ENCODE data around the gene KCNQ1. TPM values are rescaled to one million over a fixed set of nuclear protein-coding genes. Genes with fewer than 3 reads are reported as not detected.

Gene KCNQ1
- polyA plus RNA-seq, 1 donor (not counting 4 experiments of a cell fraction or from before 2014, with no cell fraction given) = not detected

DNA sequence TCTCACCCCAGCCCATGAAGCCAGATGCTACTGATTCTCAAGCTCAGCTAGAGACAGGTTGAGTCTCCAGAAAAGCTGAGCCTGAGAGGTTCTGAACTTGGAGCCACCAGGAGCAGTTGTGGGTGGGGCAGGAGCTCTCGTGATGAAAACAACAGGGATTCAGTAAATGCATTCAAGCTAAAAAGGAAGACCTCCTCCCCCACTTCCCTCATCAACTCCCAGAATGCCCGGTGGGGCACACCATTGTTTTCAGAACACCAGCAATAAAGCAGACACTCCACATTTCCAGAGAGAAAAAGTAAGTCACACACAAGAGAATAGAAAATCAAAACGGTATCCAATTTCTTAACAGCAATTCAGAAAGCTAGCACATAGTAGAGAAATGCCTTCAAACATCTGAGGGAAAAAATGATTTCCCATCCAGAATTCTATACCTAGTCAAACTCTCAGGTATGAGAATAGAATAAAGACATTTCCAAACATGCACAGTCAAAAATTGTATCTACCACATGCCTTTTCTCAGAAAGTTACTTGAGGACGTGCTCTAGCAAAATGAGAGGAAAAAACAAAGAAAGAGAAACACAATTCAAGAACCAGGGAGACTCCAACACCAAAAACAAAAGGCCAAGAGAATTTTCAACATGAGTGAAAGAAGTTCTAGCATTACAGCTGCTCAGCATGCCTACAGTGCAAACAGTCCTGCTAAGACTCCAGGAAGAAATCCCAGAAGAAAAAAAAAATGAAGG is 383.9 kb downstream of the KCNQ1 start:
- Histone ChIP-seq H3K4me2 (ENCODE audit: control insufficient read depth, extremely low read depth, insufficient read depth, low read depth, low read length) (no peak overlapping the region), H3K9me1 (ENCODE audit: control insufficient read depth, extremely low read depth, insufficient read depth, low read length) (no peaks in the 10 kb centered on the region), H2AFZ (ENCODE audit: control insufficient read depth, low read length) (no peak overlapping the region), H3K36me3 (ENCODE audit: control insufficient read depth in 2 of 2, extremely low read depth in 1 of 2, insufficient read depth in 2 of 2, low read length in 2 of 2) (no peaks in the 10 kb centered on the region), H3K27me3 (ENCODE audit: control insufficient read depth, extremely low read depth, insufficient read depth, low read length) (peaks cover 7% of the 10 kb centered on the region), H3K79me2 (ENCODE audit: control insufficient read depth, insufficient read depth, low read length) (no peaks in the 10 kb centered on the region), H3K9me3 (ENCODE audit: control insufficient read depth, low read depth, low read length) (peaks cover 2% of the 10 kb centered on the region), H4K20me1 (ENCODE audit: control insufficient read depth, extremely low read depth, insufficient read depth, low read length) (no peaks in the 10 kb centered on the region), H3K27ac (ENCODE audit: control insufficient read depth, insufficient read depth, low read length) (no peak overlapping the region), H3K9ac (ENCODE audit: control insufficient read depth, extremely low read depth, insufficient read depth, low read length) (no peak overlapping the region), H3K4me1 (ENCODE audit: control insufficient read depth, extremely low read depth, insufficient read depth, low read length) (peaks cover 7% of the 10 kb centered on the region), H3K4me3 (ENCODE audit: control insufficient read depth in 2 of 3, extremely low read depth in 1 of 3, insufficient read depth in 2 of 3, low read depth in 1 of 3, low read length in 3 of 3) (no peak overlapping the region)
- dilution Hi-C loops (cut with MboI; ENCODE audit: extremely low pct_ligation_motif_present, low sequenced_read_pairs) = no loop called here
- no peak for FAIRE-seq
- DNase-seq (ENCODE audit: low read depth, low spot score) = no peak
- no peak for TF ChIP-seq EZH2 (IDR thresholded peaks at IDR 0.05; ENCODE audit: low read length)
- TF ChIP-seq, protein P1, sequence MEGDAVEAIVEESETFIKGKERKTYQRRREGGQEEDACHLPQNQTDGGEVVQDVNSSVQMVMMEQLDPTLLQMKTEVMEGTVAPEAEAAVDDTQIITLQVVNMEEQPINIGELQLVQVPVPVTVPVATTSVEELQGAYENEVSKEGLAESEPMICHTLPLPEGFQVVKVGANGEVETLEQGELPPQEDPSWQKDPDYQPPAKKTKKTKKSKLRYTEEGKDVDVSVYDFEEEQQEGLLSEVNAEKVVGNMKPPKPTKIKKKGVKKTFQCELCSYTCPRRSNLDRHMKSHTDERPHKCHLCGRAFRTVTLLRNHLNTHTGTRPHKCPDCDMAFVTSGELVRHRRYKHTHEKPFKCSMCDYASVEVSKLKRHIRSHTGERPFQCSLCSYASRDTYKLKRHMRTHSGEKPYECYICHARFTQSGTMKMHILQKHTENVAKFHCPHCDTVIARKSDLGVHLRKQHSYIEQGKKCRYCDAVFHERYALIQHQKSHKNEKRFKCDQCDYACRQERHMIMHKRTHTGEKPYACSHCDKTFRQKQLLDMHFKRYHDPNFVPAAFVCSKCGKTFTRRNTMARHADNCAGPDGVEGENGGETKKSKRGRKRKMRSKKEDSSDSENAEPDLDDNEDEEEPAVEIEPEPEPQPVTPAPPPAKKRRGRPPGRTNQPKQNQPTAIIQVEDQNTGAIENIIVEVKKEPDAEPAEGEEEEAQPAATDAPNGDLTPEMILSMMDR (optimal IDR thresholded peaks at IDR 0.05 in 1 of 3, IDR thresholded peaks at IDR 0.05 in 1 of 3, conservative IDR thresholded peaks at IDR 0.05 in 1 of 3; ENCODE audit: extremely low read depth in 1 of 3, insufficient read depth in 2 of 3, low read length in 3 of 3) = no peak

DNA sequence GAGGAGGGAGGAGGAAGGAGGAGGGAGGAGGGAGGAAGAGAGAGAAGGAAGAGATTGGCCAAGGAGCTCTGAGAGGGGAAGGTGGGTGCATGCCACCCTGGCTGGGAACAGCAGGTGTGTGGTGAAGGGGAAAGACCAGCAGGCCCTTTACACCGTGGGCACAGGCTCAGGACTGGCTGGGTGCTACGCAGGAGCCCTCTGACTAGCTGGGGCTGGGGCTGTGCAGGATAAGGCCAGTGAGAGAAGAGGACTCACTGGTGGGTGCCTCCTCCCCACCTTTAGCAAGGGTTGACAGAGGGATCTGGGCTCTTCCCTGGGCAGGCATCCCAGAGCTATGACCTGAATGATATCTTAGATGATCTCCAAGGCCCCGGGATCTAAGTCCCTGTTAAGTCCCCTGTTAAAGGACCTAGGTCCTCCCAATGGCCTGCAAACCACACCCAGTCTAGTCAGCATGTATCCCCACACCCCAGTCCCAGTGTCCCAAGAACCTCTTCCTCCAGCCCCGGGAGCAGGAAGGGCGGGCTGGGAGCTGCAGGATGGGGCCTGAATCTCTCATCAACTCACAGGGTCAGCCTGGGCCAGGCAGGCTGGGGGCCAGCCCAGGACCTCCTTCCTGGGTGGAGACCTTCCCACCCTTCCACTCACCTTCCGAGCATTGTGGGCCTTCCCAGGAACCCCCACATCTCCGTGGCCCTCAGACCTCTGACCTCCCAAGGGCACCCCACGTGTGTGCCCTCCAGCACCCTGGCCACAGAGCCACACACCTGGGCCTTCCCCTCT is 385.4 kb downstream of the KCNQ1 start:
- no peaks in the 10 kb centered on the region for H3K9me1 ChIP-seq (ENCODE audit: control insufficient read depth, extremely low read depth, insufficient read depth, low read length)
- H3K4me2 ChIP-seq (ENCODE audit: control insufficient read depth, extremely low read depth, insufficient read depth, low read depth, low read length) = no peak overlapping the region
- FAIRE-seq (no peak), DNase-seq (ENCODE audit: low read depth, low spot score) (no peak)
- no peak overlapping the region for H3K27ac ChIP-seq (ENCODE audit: control insufficient read depth, insufficient read depth, low read length)
- no peaks in the 10 kb centered on the region for H3K36me3 ChIP-seq (ENCODE audit: control insufficient read depth in 2 of 2, extremely low read depth in 1 of 2, insufficient read depth in 2 of 2, low read length in 2 of 2)
- H3K9me3 ChIP-seq (ENCODE audit: control insufficient read depth, low read depth, low read length) = peaks cover 2% of the 10 kb centered on the region
- no peaks in the 10 kb centered on the region for H4K20me1 ChIP-seq (ENCODE audit: control insufficient read depth, extremely low read depth, insufficient read depth, low read length)
- no peaks in the 10 kb centered on the region for H3K79me2 ChIP-seq (ENCODE audit: control insufficient read depth, insufficient read depth, low read length)
- H3K4me3 ChIP-seq (ENCODE audit: control insufficient read depth in 2 of 3, extremely low read depth in 1 of 3, insufficient read depth in 2 of 3, low read depth in 1 of 3, low read length in 3 of 3) = no peak overlapping the region
- dilution Hi-C loops (cut with MboI; ENCODE audit: extremely low pct_ligation_motif_present, low sequenced_read_pairs) = no loop called here
- TF ChIP-seq, protein P1 (optimal IDR thresholded peaks at IDR 0.05 in 1 of 3, IDR thresholded peaks at IDR 0.05 in 1 of 3, conservative IDR thresholded peaks at IDR 0.05 in 1 of 3; ENCODE audit: extremely low read depth in 1 of 3, insufficient read depth in 2 of 3, low read length in 3 of 3) = no peak
- TF ChIP-seq EZH2 (IDR thresholded peaks at IDR 0.05; ENCODE audit: low read length) = no peak
- H3K4me1 ChIP-seq (ENCODE audit: control insufficient read depth, extremely low read depth, insufficient read depth, low read length) = peaks cover 7% of the 10 kb centered on the region
- no peak overlapping the region for H2AFZ ChIP-seq (ENCODE audit: control insufficient read depth, low read length)
- H3K27me3 ChIP-seq (ENCODE audit: control insufficient read depth, extremely low read depth, insufficient read depth, low read length) = peaks cover 7% of the 10 kb centered on the region
- H3K9ac ChIP-seq (ENCODE audit: control insufficient read depth, extremely low read depth, insufficient read depth, low read length) = no peak overlapping the region

Measured in keratinocyte (primary cell).